Measurements from ENCODE around the gene TNFSF13B. TPM values are rescaled to one million over a fixed set of nuclear protein-coding genes. Genes with fewer than 3 reads are reported as not detected.

TNFSF13B gene
- total and polyA plus RNA-seq, 2 donors (not counting 1 experiment from before 2014, with no cell fraction given), result 2.0 to 4.7 TPM

DNA sequence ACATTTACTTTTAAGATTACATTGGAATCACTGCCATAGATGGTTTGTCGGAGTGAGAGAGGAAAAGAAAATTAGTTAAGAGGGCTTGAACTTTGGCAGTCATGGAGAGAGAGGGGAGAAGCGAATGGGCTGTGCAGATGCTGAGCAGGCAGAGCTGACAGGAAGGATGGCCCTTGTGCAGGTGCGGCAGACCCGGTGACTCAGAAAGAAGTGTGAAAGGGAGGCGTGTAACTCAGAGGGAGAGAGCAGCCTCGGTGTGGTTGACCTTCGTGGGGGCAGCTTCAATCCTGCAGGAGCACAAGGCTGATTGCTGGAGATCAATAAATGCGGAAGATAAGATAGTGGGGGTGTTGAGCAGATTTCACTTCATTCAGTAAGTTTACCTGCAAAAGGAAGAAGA, 76.9 kb downstream of the TNFSF13B start:
- POLR2A ChIA-PET, result no interaction called here
- no peak for DNase-seq
- Histone ChIP-seq H3K4me3 (ENCODE audit: control extremely low read depth in 1 of 5, extremely low read depth in 1 of 5, insufficient read depth in 1 of 5, low read depth in 2 of 5, low read length in 4 of 5) (no peak overlapping the region), H3K9ac (ENCODE audit: low read length) (no peak overlapping the region), H3K27ac (ENCODE audit: low read length in 2 of 2) (no peak overlapping the region), H4K20me1 (ENCODE audit: control insufficient read depth, insufficient read depth, low read length, poor library complexity, severe bottlenecking) (no peaks in the 10 kb centered on the region), H2AFZ (ENCODE audit: insufficient read depth, low read depth, low read length, poor library complexity, severe bottlenecking) (no peak overlapping the region), H3K36me3 (replicated peaks in 1 of 2; ENCODE audit: control extremely low read depth in 1 of 2, control insufficient read depth in 1 of 2, extremely low read depth in 1 of 2, insufficient read depth in 2 of 2, low read length in 1 of 2) (no peaks in the 10 kb centered on the region), H3K79me2 (ENCODE audit: control insufficient read depth, insufficient read depth, low read length) (no peaks in the 10 kb centered on the region), H3K9me3 (ENCODE audit: control extremely low read depth in 1 of 3, control insufficient read depth in 2 of 3, insufficient read depth in 1 of 3, low read length in 2 of 3) (no peaks in the 10 kb centered on the region), H3K4me1 (ENCODE audit: control insufficient read depth in 2 of 2, insufficient read depth in 2 of 2, low read length in 2 of 2) (no peaks in the 10 kb centered on the region), H3K4me2 (replicated peaks; ENCODE audit: low read depth, low read length, poor library complexity, severe bottlenecking) (no peak overlapping the region), H3K27me3 (replicated peaks in 1 of 4; ENCODE audit: control extremely low read depth in 1 of 4, control insufficient read depth in 3 of 4, insufficient read depth in 4 of 4, low read length in 3 of 4) (peaks cover 0 to 4% (median 0%) of the 10 kb centered on the region in 4 experiments)
- TF ChIP-seq, protein P1, sequence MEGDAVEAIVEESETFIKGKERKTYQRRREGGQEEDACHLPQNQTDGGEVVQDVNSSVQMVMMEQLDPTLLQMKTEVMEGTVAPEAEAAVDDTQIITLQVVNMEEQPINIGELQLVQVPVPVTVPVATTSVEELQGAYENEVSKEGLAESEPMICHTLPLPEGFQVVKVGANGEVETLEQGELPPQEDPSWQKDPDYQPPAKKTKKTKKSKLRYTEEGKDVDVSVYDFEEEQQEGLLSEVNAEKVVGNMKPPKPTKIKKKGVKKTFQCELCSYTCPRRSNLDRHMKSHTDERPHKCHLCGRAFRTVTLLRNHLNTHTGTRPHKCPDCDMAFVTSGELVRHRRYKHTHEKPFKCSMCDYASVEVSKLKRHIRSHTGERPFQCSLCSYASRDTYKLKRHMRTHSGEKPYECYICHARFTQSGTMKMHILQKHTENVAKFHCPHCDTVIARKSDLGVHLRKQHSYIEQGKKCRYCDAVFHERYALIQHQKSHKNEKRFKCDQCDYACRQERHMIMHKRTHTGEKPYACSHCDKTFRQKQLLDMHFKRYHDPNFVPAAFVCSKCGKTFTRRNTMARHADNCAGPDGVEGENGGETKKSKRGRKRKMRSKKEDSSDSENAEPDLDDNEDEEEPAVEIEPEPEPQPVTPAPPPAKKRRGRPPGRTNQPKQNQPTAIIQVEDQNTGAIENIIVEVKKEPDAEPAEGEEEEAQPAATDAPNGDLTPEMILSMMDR (IDR thresholded peaks at IDR 0.05), result no peak
- no peak for TF ChIP-seq EZH2 (IDR thresholded peaks at IDR 0.05; ENCODE audit: borderline replicate concordance, insufficient read depth, low read depth, low read length, poor library complexity, severe bottlenecking)
- H3K4me3 Mint-ChIP-seq, result no peak overlapping the region
- no peaks in the 10 kb centered on the region for H3K9me3 Mint-ChIP-seq (ENCODE audit: insufficient read depth)
- CTCF ChIA-PET, result no interaction called here
- WGBS (ENCODE audit: insufficient coverage), result 94% methylated on average over 8 of the region's 8 CpGs
- intact Hi-C loops (cut with micrococcal nuclease), result no loop called here
- peaks cover 7% of the 10 kb centered on the region for H3K27me3 Mint-ChIP-seq
- no peak overlapping the region for H3K27ac Mint-ChIP-seq
- peaks cover 5% of the 10 kb centered on the region for H3K4me1 Mint-ChIP-seq
- no peak for ATAC-seq (ENCODE audit: low read depth)

DNA sequence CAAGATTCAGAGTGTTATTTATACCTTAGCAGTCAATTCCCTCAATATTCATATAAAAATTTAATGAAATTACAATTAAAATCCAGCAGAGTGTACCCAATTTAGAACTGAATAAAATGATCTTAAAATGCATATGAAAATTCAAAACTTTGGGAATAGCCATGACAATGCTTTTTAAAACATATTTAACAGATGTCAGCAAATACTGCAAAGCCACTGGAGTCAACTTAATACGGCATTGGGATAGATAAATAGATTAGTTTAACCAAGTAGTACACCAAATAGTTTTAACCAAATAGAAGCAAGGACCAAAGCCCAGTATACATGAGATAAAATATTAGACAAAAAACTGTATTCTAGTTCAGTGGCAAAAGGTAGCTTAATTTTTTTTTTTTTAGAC, 79.8 kb downstream of the TNFSF13B start:
- no peak for DNase-seq
- Mint-ChIP-seq H3K27ac (no peak overlapping the region), H3K4me3 (no peak overlapping the region), H3K9me3 (ENCODE audit: insufficient read depth) (no peaks in the 10 kb centered on the region), H3K27me3 (peaks cover 8% of the 10 kb centered on the region), H3K4me1 (no peaks in the 10 kb centered on the region)
- no peak overlapping the region for H3K9ac ChIP-seq (ENCODE audit: low read length)
- no peak overlapping the region for H2AFZ ChIP-seq (ENCODE audit: insufficient read depth, low read depth, low read length, poor library complexity, severe bottlenecking)
- no peaks in the 10 kb centered on the region for H4K20me1 ChIP-seq (ENCODE audit: control insufficient read depth, insufficient read depth, low read length, poor library complexity, severe bottlenecking)
- ChIA-PET POLR2A (no interaction called here), CTCF (no interaction called here)
- no peaks in the 10 kb centered on the region for H3K36me3 ChIP-seq (replicated peaks in 1 of 2; ENCODE audit: control extremely low read depth in 1 of 2, control insufficient read depth in 1 of 2, extremely low read depth in 1 of 2, insufficient read depth in 2 of 2, low read length in 1 of 2)
- no peaks in the 10 kb centered on the region for H3K9me3 ChIP-seq (ENCODE audit: control extremely low read depth in 1 of 3, control insufficient read depth in 2 of 3, insufficient read depth in 1 of 3, low read length in 2 of 3)
- no peaks in the 10 kb centered on the region for H3K79me2 ChIP-seq (ENCODE audit: control insufficient read depth, insufficient read depth, low read length)
- H3K4me3 ChIP-seq (ENCODE audit: control extremely low read depth in 1 of 5, extremely low read depth in 1 of 5, insufficient read depth in 1 of 5, low read depth in 2 of 5, low read length in 4 of 5), result no peak overlapping the region
- no peak overlapping the region for H3K4me2 ChIP-seq (replicated peaks; ENCODE audit: low read depth, low read length, poor library complexity, severe bottlenecking)
- H3K27ac ChIP-seq (ENCODE audit: low read length in 2 of 2), result no peak overlapping the region
- no CpG with 5 or more reads among the region's 1 CpG for WGBS (ENCODE audit: insufficient coverage)
- peaks cover 0 to 7% (median 0%) of the 10 kb centered on the region in 4 experiments for H3K27me3 ChIP-seq (replicated peaks in 1 of 4; ENCODE audit: control extremely low read depth in 1 of 4, control insufficient read depth in 3 of 4, insufficient read depth in 4 of 4, low read length in 3 of 4)
- no peak for ATAC-seq (ENCODE audit: low read depth)
- no peaks in the 10 kb centered on the region for H3K4me1 ChIP-seq (ENCODE audit: control insufficient read depth in 2 of 2, insufficient read depth in 2 of 2, low read length in 2 of 2)
- intact Hi-C loops (cut with micrococcal nuclease), result no loop called here
- TF ChIP-seq EZH2 (IDR thresholded peaks at IDR 0.05; ENCODE audit: borderline replicate concordance, insufficient read depth, low read depth, low read length, poor library complexity, severe bottlenecking), result no peak
- TF ChIP-seq, protein P1 (IDR thresholded peaks at IDR 0.05), result no peak
